SK-N-SH (cell line): Measurements from ENCODE around the gene TNFRSF17. TPM values are rescaled to one million over a fixed set of nuclear protein-coding genes. Genes with fewer than 3 reads are reported as not detected.

ENCODE experiments used
- CTCF ChIA-PET: fragments of 300-600, 350-600 bp; formaldehyde crosslinking; extraction: SDS; loops from one replicate; lab custom pipeline; 2021; lab: Yijun Ruan, JAX
- POLR2A ChIA-PET: fragments of 350-600 bp; sonication (Branson Sonifier 250); formaldehyde crosslinking; extraction: SDS; loops from one replicate; lab custom pipeline; 2020; ENCODE audit warnings: antibody characterized with exemption, inconsistent platforms; lab: Yijun Ruan, JAX
- DNase-seq: peaks from one replicate; pipeline ENCODE4 v3.0.0; 2012
- H2AFZ ChIP-seq: fragments of 200-600 bp; sonication (generic); 2 replicates; pipeline ENCODE4 v1.8.1; 2016; ENCODE audit warnings: antibody characterized with exemption, mild to moderate bottlenecking, low read depth
- H3F3A ChIP-seq: fragments of 200-600 bp; sonication (generic); replicated peaks from 2 replicates; pipeline ENCODE3; 2016; ENCODE audit warnings: antibody characterized with exemption, mild to moderate bottlenecking; ENCODE audit not compliant: insufficient read depth
- H3K27ac ChIP-seq, 2 experiments: fragments of 200-500 bp in 1 of 2; fragments of 200-600 bp in 1 of 2; sonication (Bioruptor generic) in 1 of 2; sonication (generic), shearing (Covaris generic) in 1 of 2; 2 replicates each; pipeline versions ENCODE4 v1.5.1 to v1.6.1; 2014 to 2016; ENCODE audit warnings: low read depth in 2 of 2, inconsistent platforms in 1 of 2, low read length in 1 of 2, mild to moderate bottlenecking in 1 of 2, mixed read lengths in 1 of 2
- H3K27me3 ChIP-seq: fragments of 200-600 bp; sonication (generic), shearing (Covaris generic); 2 replicates; pipeline ENCODE4 v1.6.1; 2016; ENCODE audit warnings: mixed run types; ENCODE audit not compliant: insufficient read depth
- H3K36me3 ChIP-seq, 2 experiments: fragments of 200-500 bp in 1 of 2; fragments of 200-600 bp in 1 of 2; sonication (Bioruptor generic) in 1 of 2; sonication (generic) in 1 of 2; replicated peaks in 1 of 2; 2 replicates each; pipeline versions ENCODE3 to v1.5.1; 2014 to 2016; ENCODE audit warnings: low read length in 1 of 2, mild to moderate bottlenecking in 1 of 2; ENCODE audit not compliant: insufficient read depth in 2 of 2, control insufficient read depth in 1 of 2
- H3K4me1 ChIP-seq, 2 experiments: fragments of 200-500 bp in 1 of 2; fragments of 200-600 bp in 1 of 2; sonication (Bioruptor generic) in 1 of 2; sonication (generic), shearing (Covaris generic) in 1 of 2; 2 replicates each; pipeline versions ENCODE4 v1.5.1 to v1.6.1; 2014 to 2016; ENCODE audit warnings: low read depth in 1 of 2, low read length in 1 of 2, mixed run types in 1 of 2; ENCODE audit not compliant: insufficient read depth in 2 of 2, control insufficient read depth in 1 of 2
- H3K4me2 ChIP-seq: fragments of 200-600 bp; sonication (generic), shearing (Covaris generic); 2 replicates; pipeline ENCODE4 v1.6.1; 2017; ENCODE audit warnings: mixed run types
- H3K4me3 ChIP-seq, 2 experiments: fragments of 200-500 bp in 1 of 2; fragments of 200-600 bp in 1 of 2; sonication (Bioruptor generic) in 1 of 2; sonication (generic), shearing (Covaris generic) in 1 of 2; 2 replicates each; pipeline versions ENCODE4 v1.5.1 to v1.8.1; 2014 to 2016; ENCODE audit warnings: low read depth in 2 of 2, inconsistent platforms in 1 of 2, low read length in 1 of 2, mild to moderate bottlenecking in 1 of 2, mixed read lengths in 1 of 2, moderate library complexity in 1 of 2
- H3K79me2 ChIP-seq: fragments of 200-600 bp; sonication (generic); 2 replicates; pipeline ENCODE4 v1.8.1; 2017; ENCODE audit warnings: mild to moderate bottlenecking; ENCODE audit not compliant: insufficient read depth
- H3K9ac ChIP-seq: fragments of 200-600 bp; sonication (generic); 2 replicates; pipeline ENCODE4 v1.6.1; 2017; ENCODE audit warnings: mixed run types
- H3K9me2 ChIP-seq: fragments of 200-600 bp; sonication (generic); 2 replicates; pipeline ENCODE4 v1.6.1; 2017; ENCODE audit warnings: mixed run types
- H3K9me3 ChIP-seq: fragments of 200-600 bp; sonication (generic); 2 replicates; pipeline ENCODE4 v1.6.1; 2017; ENCODE audit warnings: mixed run types, mild to moderate bottlenecking, moderate library complexity
- H4K20me1 ChIP-seq: fragments of 200-600 bp; sonication (generic); 2 replicates; pipeline ENCODE4 v1.6.1; 2017; ENCODE audit warnings: mild to moderate bottlenecking, mixed run types; ENCODE audit not compliant: insufficient read depth
- TCF12 ChIP-seq: IDR thresholded peaks from 2 replicates; pipeline ENCODE4 v1.4.0; 2012
- WGBS: methylation state at CpG from one replicate; pipeline ENCODE4 v1.1.6; 2017; ENCODE audit warnings: low lambda C conversion rate; 5-methylcytosine and 5-hydroxymethylcytosine counted together
- polyA plus RNA-seq, 3 experiments: library from polyadenylated mRNA; depleted of rRNA; stranded (reverse); fragments of >200 nt; gene quantifications; 2 replicates each; pipeline ENCODE4 v1.2.3, GENCODE V29; 2012
- small RNA-seq, 7 experiments: library from RNA; depleted of rRNA; stranded (forward); fragments of <200 nt; gene quantifications; one replicate each; pipeline ENCODE3, GENCODE V24; 2012
- TF ChIP-seq, protein P1 (sequence below): fragments of 150-350 bp; IDR thresholded peaks from 2 replicates; pipeline ENCODE4 v1.6.1; 2017; ENCODE audit warnings: antibody characterized with exemption, low read length, low read depth, borderline replicate concordance

TNFRSF17 gene
- polyA plus RNA-seq, 1 of the 3 experiments (the other 2 are of a cell fraction), result not detected

DNA sequence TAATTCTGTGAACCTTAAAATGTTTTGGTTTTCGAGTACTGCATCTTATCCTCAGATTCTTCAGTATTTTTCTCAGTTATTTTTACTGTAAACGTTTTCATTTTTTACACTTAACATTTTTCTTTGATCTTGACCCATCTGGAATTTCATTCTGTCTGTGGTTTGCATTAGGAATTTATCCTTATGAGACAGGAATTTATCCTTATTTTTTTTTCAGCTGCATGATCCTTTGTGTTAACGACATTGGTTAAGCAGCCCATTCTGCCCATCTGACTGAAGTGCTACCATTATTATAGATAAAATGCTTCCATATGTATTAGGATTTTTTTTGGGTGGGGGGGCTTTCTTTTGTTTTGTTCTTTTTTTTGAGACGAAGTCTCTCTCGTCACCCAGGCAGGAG, 52.5 kb downstream of the TNFRSF17 start:
- Histone ChIP-seq H3K9me3 (no peaks in the 10 kb centered on the region), H3F3A (peaks cover 5% of the 10 kb centered on the region), H3K9me2 (no peaks in the 10 kb centered on the region), H4K20me1 (no peaks in the 10 kb centered on the region), H3K36me3 (no peaks in the 10 kb centered on the region), H3K9ac (no peak overlapping the region), H3K4me3 (no peak overlapping the region), H2AFZ (no peak overlapping the region), H3K27me3 (no peaks in the 10 kb centered on the region), H3K4me1 (0 out of 4 replicates have a peak, but pooled peaks cover 0 to 5% of the 10 kb centered on the region in 2 experiments), H3K4me2 (0 out of 2 replicates have a peak overlapping the region, but pooled peaks have one; percentile 4), H3K27ac (peak overlapping the region; percentile 24 to 37; a peak in 2 of 4 replicates), H3K79me2 (no peaks in the 10 kb centered on the region)
- 69% methylated on average over 5 of the region's 5 CpGs for WGBS
- no peak for DNase-seq
- TF ChIP-seq, protein P1, sequence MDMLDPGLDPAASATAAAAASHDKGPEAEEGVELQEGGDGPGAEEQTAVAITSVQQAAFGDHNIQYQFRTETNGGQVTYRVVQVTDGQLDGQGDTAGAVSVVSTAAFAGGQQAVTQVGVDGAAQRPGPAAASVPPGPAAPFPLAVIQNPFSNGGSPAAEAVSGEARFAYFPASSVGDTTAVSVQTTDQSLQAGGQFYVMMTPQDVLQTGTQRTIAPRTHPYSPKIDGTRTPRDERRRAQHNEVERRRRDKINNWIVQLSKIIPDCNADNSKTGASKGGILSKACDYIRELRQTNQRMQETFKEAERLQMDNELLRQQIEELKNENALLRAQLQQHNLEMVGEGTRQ, result no peak
- 0 out of 2 replicates have a peak, but pooled peaks have one; percentile 21 for TF ChIP-seq TCF12
- POLR2A ChIA-PET, result no interaction called here
- CTCF ChIA-PET, result interaction anchor here (0.6 kb wide), 1 partner anchor 66 kb away, joined by 4 read pairs; no protein-coding TSS in a partner anchor

Small RNA genes lying within 50 kb of the gene (small RNA-seq; reads per million reads assigned to genes)
- gene AC007216.5 (0 reads per million in 7 experiments), gene UBL5P4 (0 reads per million in 7 experiments)

Other genes starting within 250 kb of the TNFRSF17 start
- gene TXNDC11, start 222.4 kb upstream of the TNFRSF17 start, polyA plus RNA-seq (2012; rRNA removed), result 37.0 and 39.6 TPM in 2 replicates
- 31.9 and 38.7 TPM in 2 replicates for gene ZC3H7A, start 168.0 kb upstream of the TNFRSF17 start, polyA plus RNA-seq (2012; rRNA removed)
- gene RSL1D1, start 113.7 kb upstream of the TNFRSF17 start, polyA plus RNA-seq (2012; rRNA removed), result 38.0 and 51.8 TPM in 2 replicates
- gene GSPT1, start 49.3 kb upstream of the TNFRSF17 start, polyA plus RNA-seq (2012; rRNA removed), result 41.5 and 45.7 TPM in 2 replicates
- gene NPIPB2, start 23.2 kb upstream of the TNFRSF17 start, polyA plus RNA-seq (2012; rRNA removed), result 4.7 and 9.3 TPM in 2 replicates
- 5.3 and 5.9 TPM in 2 replicates for gene SNX29, start 11.5 kb downstream of the TNFRSF17 start, polyA plus RNA-seq (2012; rRNA removed)